Globus pallidus (tissue), 1 donor: ENCODE results near the gene GPR176.
"Not testable (repeated sequence)": the region's sequence is repeated elsewhere in the genome, so short reads cannot be mapped to it uniquely, and the experiment has no call there.

Source experiments
- DNase-seq: peaks from one replicate; pipeline ENCODE4 v3.0.0-alpha.2; 2015; ENCODE audit warnings: low spot score

The GPR176 gene

GRCh38 chr15:39856357-39856756 is 63.7 kb downstream of the GPR176 start:
- DNase-seq, result no peak

GRCh38 chr15:39855400-39855799 is 64.7 kb downstream of the GPR176 start:
- DNase-seq, result no peak

- DNase-seq, result no peak
Observed at GRCh38 chr15:39854161-39854560, 65.9 kb downstream of the GPR176 start.

- no peak for DNase-seq
Observed at GRCh38 chr15:39852250-39852649, 67.8 kb downstream of the GPR176 start.

GRCh38 chr15:39851500-39852092 is 68.5 kb downstream of the GPR176 start:
- no peak for DNase-seq

- DNase-seq, result no peak
Observed at GRCh38 chr15:39850436-39850835, 69.6 kb downstream of the GPR176 start.

- no peak for DNase-seq
Observed at GRCh38 chr15:39846108-39846507, 74.0 kb downstream of the GPR176 start.

- DNase-seq, result no peak
Observed at GRCh38 chr15:39845582-39845981, 74.5 kb downstream of the GPR176 start.

GRCh38 chr15:39843565-39843964 is 76.5 kb downstream of the GPR176 start:
- no peak for DNase-seq

GRCh38 chr15:39837454-39837853 is 82.6 kb downstream of the GPR176 start:
- no peak for DNase-seq

GRCh38 chr15:39835550-39835949 is 84.5 kb downstream of the GPR176 start:
- DNase-seq, result no peak

GRCh38 chr15:39834256-39834655 is 85.8 kb downstream of the GPR176 start:
- DNase-seq, result no peak

- DNase-seq, result no peak
Observed at GRCh38 chr15:39833515-39833981, 86.5 kb downstream of the GPR176 start.

- no peak for DNase-seq
Observed at GRCh38 chr15:39830166-39830565, 89.9 kb downstream of the GPR176 start.

- no peak for DNase-seq
Observed at GRCh38 chr15:39828374-39828931, 91.6 kb downstream of the GPR176 start.

- no peak for DNase-seq
Observed at GRCh38 chr15:39826975-39827374, 93.1 kb downstream of the GPR176 start.

GRCh38 chr15:39823634-39824033 is 96.4 kb downstream of the GPR176 start:
- DNase-seq, result no peak

GRCh38 chr15:39820050-39820602 is 99.9 kb downstream of the GPR176 start:
- no peak for DNase-seq

GRCh38 chr15:39819533-39819932 is 100.5 kb downstream of the GPR176 start:
- DNase-seq, result no peak

- no peak for DNase-seq
Observed at GRCh38 chr15:39817892-39818291, 102.2 kb downstream of the GPR176 start.

GRCh38 chr15:39814489-39814888 is 105.6 kb downstream of the GPR176 start:
- DNase-seq, result no peak

- not testable (repeated sequence) for DNase-seq
Observed at GRCh38 chr15:39812651-39813050, 107.4 kb downstream of the GPR176 start.

GRCh38 chr15:39808909-39809308 is 111.2 kb downstream of the GPR176 start:
- no peak for DNase-seq

GRCh38 chr15:39807791-39808190 is 112.3 kb downstream of the GPR176 start:
- no peak for DNase-seq
